Mucosa of descending colon (tissue), 3 donors: ENCODE measurements around the gene POM121L2. TPM values are rescaled to one million over a fixed set of nuclear protein-coding genes. Genes with fewer than 3 reads are reported as not detected.

ENCODE experiments used
- ATAC-seq: fragments of 200-7000 bp; cut with Tn5 transposase; one replicate; pipeline ENCODE4 v1.9.1; 2020; ENCODE audit warnings: mild to moderate bottlenecking, moderate library complexity
- DNase-seq, 3 donors: peaks; one replicate each; pipeline ENCODE4 v3.0.0-alpha.2; 2020
- H3K36me3 ChIP-seq: fragments of 200-600 bp; one replicate; pipeline ENCODE4 v1.8.0; 2021; ENCODE audit warnings: low read depth, mild to moderate bottlenecking
- H3K4me1 ChIP-seq: fragments of 200-600 bp; one replicate; pipeline ENCODE4 v1.8.0; 2021; ENCODE audit warnings: low read depth, mild to moderate bottlenecking
- H3K4me3 ChIP-seq: fragments of 200-600 bp; one replicate; pipeline ENCODE4 v1.8.0; 2021; ENCODE audit warnings: mild to moderate bottlenecking
- H3K9me3 ChIP-seq: fragments of 200-600 bp; one replicate; pipeline ENCODE4 v1.8.0; 2021; ENCODE audit warnings: mild to moderate bottlenecking
- intact Hi-C, 2 donors: fragments of 100-400 bp; cut with DNase I in 1 of 2; cut with micrococcal nuclease in 1 of 2; formaldehyde crosslinking; loops; one replicate each; pipeline versions ENCODE4 v1.11.0 to v1.11.1; 2022; cut with DNase I, micrococcal nuclease
- total RNA-seq, 3 donors: library from RNA; stranded (reverse); fragmentation: NEBNext Ultra II Directional in 2 of 3; extraction: Animal tissue kit (Norgen Biotek cat#: 25700) in 2 of 3; gene quantifications; one replicate each; pipeline versions ENCODE4 v1.2.1 to v1.2.4, GENCODE V29; 2021 to 2023
- TF ChIP-seq, protein P1 (sequence below): fragments of 200-600 bp; IDR thresholded peaks from one replicate; pipeline ENCODE4 v1.8.0; 2022; ENCODE audit warnings: antibody characterized with exemption, mild to moderate bottlenecking
- donor health status: DM: no; HTN: no; CAD: no; lungs with moderate emphysema.
- donor health status: DM: no; HTN: no; CAD: no.
- donor health status: DM: no; HTN: yes; CAD: no.

Gene POM121L2
- total RNA-seq, 3 donors from 2014 or later, result 0.09 to 0.14 TPM; not detected in 1

DNA sequence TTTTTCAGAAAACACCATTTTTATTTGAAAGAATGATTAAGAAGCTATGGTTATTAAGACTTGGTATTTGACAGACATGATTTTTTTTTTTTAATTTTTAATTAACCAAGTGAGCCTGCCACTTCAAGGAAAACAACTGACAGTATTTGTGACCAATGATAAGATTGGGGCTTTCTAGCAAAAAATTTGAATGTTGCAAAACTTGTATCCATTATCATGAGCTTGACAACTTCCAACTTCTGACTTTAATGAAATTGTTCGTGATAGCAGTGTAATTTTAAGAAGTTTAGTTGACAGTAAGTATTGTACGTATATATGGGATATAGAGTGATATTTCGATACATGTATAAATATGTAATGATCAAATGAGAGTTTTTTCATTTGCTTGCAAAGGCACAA is 21.6 kb upstream of the POM121L2 start:
- no peak overlapping the region for H3K4me3 ChIP-seq
- no peaks in the 10 kb centered on the region for H3K9me3 ChIP-seq
- DNase-seq (no peak), ATAC-seq (no peak)
- TF ChIP-seq, protein P1, sequence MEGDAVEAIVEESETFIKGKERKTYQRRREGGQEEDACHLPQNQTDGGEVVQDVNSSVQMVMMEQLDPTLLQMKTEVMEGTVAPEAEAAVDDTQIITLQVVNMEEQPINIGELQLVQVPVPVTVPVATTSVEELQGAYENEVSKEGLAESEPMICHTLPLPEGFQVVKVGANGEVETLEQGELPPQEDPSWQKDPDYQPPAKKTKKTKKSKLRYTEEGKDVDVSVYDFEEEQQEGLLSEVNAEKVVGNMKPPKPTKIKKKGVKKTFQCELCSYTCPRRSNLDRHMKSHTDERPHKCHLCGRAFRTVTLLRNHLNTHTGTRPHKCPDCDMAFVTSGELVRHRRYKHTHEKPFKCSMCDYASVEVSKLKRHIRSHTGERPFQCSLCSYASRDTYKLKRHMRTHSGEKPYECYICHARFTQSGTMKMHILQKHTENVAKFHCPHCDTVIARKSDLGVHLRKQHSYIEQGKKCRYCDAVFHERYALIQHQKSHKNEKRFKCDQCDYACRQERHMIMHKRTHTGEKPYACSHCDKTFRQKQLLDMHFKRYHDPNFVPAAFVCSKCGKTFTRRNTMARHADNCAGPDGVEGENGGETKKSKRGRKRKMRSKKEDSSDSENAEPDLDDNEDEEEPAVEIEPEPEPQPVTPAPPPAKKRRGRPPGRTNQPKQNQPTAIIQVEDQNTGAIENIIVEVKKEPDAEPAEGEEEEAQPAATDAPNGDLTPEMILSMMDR, result no peak
- H3K36me3 ChIP-seq, result no peaks in the 10 kb centered on the region
- H3K4me1 ChIP-seq, result no peaks in the 10 kb centered on the region
- intact Hi-C loops, result no loop called here

DNA sequence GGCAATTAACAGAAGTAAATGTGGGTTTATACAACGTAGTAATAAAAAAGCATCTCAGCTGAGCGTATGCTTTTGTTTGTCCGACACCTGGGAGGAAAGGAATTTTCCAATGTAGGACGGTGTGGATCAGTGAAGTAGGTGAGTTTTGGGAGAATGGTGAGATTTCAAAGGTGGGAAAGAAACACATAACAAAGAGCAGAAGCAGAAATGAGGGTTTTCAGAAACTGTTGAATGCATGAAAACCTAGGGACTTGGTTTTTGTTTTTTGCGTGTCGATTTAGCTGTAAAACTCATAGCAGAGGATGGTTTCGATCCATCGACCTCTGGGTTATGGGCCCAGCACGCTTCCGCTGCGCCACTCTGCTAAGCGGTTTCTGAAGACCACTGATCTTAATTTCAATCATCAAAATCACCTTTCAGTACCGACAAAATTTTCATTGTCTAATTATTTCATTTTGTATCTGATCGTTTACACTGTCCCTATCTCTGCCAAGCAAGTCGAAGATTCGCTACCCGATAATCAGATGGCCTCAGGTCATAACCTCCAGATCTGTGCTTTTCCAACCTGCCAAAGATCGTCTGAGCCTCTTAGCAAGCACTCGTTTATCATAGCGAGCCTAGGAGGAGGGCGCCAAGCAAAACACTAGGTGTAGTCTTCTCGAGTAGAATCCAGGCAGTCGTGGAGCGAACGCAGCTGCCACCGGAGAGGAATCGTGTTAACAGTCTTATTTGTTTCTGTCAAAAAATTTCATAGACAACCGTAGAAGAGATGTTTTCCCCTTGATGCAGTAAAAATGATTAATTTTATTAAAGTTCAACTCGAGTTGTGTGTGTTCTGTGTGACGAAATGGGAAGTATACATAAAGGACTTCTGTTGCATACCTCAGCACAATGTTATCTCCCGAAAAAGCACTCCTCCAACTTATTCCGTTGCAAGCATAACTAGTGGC is 20.9 kb upstream of the POM121L2 start:
- TF ChIP-seq, protein P1, result no peak
- DNase-seq (peak in 1 of 3 donors; percentile 6), ATAC-seq (no peak)
- Histone ChIP-seq H3K36me3 (no peaks in the 10 kb centered on the region), H3K4me1 (no peaks in the 10 kb centered on the region), H3K9me3 (no peaks in the 10 kb centered on the region), H3K4me3 (no peak overlapping the region)
- intact Hi-C loops, result no loop called here

DNA sequence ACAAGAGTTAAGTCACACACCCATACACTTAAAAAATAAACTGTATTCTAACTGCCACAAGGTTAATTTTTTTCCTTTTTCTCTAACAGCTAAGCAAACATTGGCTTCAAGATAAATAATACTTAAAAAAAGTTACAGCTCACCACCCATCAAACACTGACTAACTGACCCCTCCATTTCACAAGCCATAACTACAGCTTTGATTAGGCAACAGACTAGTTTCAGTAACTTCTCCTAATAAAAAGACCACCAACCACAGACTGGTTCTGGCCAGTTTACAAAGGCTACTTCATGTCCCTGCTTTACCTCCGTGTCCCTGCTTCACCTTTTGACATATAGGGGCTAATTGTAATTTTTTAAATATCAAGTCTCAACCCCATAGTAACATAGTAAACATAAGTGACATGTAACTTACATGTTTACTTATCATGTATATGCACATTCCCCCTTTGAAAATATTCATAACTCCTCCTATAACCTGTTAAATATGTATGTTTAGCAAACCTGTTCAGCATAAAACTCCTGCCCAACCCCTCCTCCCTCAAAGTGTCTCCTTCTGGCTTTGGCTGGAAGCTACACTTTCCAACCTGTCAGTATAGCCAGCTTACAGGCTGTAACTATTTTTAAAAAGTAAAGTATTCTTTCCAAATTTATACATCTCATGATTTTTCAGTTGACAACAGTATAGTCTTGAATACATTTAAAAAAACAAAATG is 15.1 kb upstream of the POM121L2 start:
- no peaks in the 10 kb centered on the region for H3K9me3 ChIP-seq
- TF ChIP-seq, protein P1, result no peak
- H3K36me3 ChIP-seq, result no peaks in the 10 kb centered on the region
- no peak for ATAC-seq
- intact Hi-C loops, result no loop called here
- DNase-seq, result no peak
- H3K4me3 ChIP-seq, result no peak overlapping the region
- no peaks in the 10 kb centered on the region for H3K4me1 ChIP-seq

DNA sequence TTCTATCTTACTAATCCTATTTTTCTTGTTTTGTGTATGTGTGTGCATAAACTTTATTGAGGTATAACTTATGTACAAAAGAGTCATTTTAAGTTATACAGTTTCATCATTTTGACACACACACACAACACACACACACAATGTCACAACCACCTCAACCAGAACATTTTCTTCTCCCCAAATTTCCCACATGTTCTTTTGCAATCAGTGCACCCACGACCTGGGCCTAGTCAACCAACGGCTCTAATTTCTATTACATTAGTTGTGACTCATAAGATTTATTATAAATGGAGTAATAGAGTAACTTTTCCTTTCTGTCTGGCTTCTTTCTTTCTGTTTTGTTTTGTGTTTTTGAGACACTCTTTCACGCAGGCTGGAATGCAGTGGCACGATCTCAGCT is 9.8 kb upstream of the POM121L2 start:
- DNase-seq (no peak), ATAC-seq (no peak)
- H3K9me3 ChIP-seq, result no peaks in the 10 kb centered on the region
- no peaks in the 10 kb centered on the region for H3K4me1 ChIP-seq
- no peaks in the 10 kb centered on the region for H3K36me3 ChIP-seq
- intact Hi-C loops, result no loop called here
- TF ChIP-seq, protein P1, result no peak
- H3K4me3 ChIP-seq, result no peak overlapping the region

DNA sequence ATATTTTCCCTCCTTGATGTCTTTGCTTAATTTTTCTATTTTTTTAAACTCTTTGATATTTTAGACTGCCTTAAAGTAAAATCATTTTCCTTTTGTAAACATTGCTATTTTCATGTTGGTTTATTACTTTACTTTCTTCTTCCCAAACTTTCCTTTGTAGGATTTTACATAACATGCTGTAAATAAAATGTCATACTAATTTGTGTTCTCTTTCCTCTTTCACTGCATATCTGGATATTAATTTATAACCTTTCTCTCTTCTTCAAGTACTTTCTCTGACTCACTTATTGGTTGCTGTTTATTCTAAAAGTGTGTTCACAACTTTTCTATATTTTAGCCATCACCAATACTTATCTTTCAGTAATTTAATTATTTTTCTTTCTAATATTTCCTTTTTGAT is 9.3 kb upstream of the POM121L2 start:
- no peak for DNase-seq
- Histone ChIP-seq H3K4me3 (no peak overlapping the region), H3K9me3 (no peaks in the 10 kb centered on the region), H3K4me1 (no peaks in the 10 kb centered on the region), H3K36me3 (no peaks in the 10 kb centered on the region)
- intact Hi-C loops, result no loop called here
- TF ChIP-seq, protein P1, result no peak
- ATAC-seq, result no peak
